IPS-NIHi7 (cell line): Measurements from ENCODE around the gene ADNP.
A peak's percentile ranks its signal among the peaks of the same experiment; 100 is the strongest.

Source experiments
- DNase-seq: peaks from one replicate; pipeline ENCODE4 v3.0.0; 2012; ENCODE audit warnings: mixed read lengths; ENCODE audit errors: extremely low spot score

ADNP gene

DNA sequence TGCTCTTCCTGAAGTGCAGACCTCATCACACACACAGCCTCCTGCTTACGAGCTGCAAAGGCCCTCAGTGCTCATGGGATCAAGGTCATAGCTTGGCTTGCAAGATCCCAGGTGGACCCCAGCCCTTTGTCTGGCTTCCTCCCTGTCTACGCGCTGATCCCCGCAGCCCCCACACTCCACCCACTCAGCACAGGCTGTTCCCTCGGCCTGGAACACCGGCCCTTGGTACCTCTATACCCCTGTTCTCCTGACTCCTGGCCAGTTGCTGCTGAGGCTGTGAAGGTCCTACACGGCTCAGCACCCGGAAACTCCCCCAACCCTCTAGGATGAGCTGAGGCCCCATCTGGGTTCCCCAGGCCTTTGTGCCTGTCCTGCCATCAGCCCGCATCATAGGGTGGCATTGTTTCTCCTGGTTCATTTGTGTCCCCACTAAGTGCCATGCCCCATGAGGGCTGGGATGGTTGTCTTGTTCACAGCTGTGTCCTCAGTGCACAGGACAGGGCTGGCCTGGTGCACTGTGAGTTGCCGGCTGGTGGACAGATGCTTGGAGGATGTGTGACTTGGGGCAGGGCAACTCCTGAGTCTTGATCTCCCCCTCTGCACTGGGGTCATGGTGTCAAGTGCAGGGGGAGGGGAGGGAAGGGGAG lies 57.0 kb downstream of the ADNP start:
- DNase-seq, result no peak

DNA sequence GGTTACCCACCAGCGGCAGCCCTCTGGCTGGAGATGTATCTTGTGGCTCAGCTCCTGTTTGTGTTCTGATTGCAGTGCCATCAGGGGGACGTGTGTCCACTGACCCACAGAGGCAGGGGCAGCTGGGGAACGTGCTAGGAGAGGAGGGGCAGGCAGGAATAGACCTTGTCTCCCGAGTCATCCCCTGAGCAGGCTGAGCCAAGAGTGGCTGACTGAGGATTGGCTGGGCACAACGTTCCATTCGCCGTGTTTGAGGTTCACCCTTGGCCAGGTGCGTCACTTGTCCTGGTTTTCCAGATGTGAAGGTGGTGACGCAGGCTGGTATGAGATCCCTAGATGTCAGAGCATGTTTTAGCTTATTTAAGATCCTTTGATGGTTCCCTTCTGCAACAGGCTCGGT lies 57.7 kb downstream of the ADNP start:
- no peak for DNase-seq

DNA sequence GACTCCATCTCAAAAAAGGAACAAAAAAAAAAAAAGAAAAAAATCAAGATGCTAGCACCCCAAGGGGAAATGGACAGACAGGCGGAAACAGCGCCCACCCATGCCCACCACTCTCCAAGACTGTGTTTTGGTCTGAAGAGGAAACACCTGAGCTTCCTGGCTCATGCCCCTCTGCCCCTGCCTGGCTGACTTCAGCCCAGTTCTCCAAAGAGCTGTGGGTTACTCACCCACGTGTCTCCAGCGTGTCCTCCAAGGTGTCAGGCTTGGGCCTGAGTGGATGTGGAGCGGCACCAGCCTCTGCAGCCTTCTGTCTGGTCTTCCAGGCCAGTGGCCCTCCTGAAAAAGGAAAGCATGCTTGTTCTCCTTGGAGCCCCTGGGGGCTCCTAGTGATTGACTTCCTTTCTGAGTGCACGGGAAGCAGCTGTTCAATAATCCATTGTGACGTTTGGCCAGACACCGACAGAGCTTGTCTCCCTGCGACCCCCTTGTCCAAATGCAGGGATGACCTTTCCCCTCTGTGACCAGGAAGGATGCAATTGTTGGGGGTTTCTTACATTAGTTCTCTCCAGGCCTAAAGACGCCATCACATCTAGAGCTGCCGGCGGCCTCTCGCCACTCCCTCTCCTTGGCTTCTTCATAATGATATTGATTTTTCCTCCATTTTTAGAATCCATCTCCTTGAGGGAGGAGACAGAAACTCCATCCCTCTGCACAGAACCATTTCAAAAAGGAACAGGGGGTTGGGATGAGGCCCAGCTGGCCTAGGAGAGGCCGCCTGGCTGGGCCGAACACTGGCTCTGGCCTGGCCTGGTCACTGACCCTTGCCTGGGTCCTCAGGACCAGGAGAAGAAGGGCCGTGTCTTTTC lies 58.4 kb downstream of the ADNP start:
- no peak for DNase-seq

- DNase-seq, result peak; percentile 98
Measured at GRCh38 chr20:50870561-50871161, 60.6 kb downstream of the ADNP start.

DNA sequence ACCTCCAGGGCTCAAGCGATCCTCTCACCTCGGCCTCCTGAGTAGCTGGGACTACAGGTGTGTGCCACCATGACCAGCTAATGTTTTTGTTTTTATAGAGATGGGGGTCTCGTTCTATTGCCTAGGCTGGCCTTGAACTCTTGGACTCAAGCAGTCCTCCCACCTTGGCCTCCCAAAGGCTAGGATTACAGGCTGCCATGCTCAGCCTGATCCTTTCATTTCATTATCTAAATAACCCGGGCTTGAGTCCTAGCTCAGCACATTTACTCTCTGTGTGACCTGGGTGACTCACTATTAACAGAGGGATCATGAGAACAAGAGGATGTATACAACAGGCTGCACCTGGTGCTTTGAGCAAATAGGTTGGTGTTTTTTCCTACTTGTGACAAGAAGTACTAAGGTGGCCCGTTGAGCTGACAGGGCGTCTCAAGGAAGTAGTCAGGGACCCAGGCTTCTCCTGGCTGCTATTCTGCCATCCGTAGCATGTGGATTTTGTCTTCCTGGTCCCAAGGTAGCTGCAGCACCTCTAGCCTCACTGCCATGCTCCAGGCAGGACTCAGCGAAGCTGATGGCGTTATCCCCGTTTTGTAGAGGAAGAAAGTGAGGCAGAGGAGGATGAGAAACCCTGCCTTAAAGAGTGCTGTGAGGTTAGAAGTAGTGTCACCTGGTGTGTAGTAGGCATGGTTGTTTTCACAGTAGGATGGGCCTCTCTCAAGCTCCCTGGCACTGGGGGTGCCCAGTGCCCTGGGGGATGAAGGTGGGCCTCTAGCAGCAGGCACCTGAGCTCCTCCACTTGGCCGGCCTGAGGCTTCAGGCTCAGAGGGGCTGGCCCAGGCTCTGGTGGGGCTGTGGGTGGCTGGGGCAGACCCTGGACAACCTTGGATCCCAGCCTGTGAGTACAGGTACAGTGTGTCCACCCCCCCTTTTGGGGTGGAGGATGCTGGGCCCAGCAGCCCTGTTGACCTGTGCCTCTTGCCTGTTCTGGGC lies 62.4 kb downstream of the ADNP start:
- no peak for DNase-seq

- no peak for DNase-seq
Measured at GRCh38 chr20:50867805-50868204, 63.4 kb downstream of the ADNP start.

DNA sequence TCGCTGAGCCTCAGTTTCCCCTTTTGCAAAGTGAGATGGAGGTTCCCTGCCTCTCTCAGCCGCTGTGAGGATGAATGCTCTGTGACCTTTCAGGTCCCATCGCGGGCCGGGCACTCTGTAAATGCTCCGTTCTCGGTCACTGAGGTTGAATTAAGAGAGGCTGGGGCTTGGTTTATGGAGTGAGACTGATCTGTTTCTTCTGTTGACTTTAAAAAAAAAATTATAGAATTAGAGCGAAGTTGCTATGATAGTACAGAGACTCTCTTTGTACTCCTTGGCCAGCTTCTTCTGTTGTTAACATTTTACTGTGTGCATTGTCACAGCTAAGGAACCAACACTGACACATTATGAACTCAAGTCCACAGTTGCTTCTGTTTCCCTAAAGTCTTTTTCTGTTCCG lies 64.4 kb downstream of the ADNP start:
- DNase-seq, result no peak

DNA sequence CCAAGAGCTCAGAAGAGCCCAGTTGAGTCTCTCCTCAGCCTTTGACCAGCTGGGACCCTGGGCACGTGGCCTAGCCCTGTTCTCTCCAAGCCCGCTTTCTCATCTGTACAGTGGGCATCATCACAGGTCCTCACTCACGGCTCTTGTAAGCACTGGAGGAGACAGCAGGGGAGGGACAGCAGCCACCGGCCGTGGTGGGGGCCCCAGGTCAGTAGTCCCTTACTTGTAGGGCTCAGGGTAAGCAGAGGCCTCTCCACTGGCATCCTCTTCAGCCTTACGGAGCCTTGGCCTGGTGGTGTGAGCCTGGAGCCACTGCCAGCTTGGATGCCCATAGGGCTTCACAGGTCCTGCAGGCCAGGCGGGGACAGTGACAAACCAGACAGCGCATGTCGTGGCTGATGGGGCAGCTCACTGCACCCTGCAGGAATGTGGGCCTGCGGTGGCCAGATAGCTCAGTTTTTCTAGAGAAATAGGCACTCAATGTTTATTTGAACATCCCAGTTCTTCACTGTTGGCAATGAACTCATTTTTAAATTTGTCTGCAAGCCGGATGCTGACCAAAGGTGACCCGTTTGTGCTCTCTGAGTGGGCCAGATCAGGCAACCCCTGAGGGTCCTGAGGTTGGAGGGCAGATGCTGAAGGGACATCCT lies 65.1 kb downstream of the ADNP start:
- no peak for DNase-seq

GRCh38 chr20:50865591-50865990 lies 65.6 kb downstream of the ADNP start:
- DNase-seq, result no peak

DNA sequence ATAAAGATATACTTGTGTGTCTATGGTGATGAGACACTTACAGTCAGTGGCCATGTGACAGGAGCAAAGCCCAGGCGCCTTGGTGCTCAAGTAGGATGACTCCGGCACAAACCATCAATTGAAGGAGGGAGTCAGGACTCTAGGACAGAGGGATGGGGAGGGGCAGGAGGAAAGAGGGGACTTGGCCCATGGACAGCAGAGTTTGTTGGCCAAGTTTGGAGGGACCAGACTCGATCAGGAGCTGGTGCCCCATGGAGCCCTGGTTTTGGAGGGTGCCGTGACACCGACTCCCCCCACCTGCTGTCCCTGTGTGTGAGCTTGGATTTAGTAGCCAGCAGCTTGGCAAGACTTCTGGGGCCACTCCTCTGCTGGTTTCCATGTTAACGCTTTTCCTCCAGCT lies 66.1 kb downstream of the ADNP start:
- no peak for DNase-seq

DNA sequence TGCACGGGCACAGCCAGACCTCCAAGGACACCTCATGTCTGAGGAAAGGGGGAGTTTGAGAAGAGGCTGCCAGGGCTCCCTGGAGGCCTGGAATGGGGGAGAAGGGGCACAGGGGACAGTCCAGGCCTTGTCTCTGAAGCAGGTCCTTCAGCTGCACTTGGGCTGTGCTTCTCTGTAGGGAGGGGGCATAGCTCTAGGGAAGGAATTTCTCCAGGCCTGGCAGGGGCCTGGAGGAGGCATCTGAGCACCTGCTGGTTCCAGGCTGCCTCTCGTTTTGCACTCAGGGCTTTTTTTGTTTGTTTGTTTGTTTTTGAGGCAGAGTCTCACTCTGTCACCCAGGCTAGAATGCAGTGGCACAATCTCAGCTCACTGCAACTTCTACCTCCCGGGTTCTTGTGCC lies 68.7 kb downstream of the ADNP start:
- DNase-seq, result no peak

DNA sequence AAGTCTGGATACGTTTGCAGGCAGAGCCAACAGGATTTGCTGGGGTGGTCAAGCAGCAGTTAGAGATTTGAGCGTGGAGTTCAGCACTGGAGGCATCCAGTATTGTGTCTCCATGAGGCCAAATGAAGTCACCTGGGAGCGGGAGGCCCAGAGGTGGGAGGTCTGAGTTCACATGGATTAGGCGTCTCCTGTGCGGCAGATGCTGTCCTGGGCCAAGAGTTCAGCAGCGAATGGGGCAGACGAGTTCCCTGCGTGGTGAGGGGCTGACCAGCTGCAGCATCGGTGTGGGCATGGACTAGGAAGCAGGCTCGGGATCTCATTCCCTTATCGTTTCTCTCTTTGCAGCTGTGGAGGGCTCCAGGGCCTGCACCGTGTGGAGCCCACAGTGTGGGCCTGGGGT lies 70.2 kb downstream of the ADNP start:
- no peak for DNase-seq

GRCh38 chr20:50859161-50859560 lies 72.1 kb downstream of the ADNP start:
- no peak for DNase-seq

GRCh38 chr20:50858525-50858924 lies 72.7 kb downstream of the ADNP start:
- DNase-seq, result no peak

- DNase-seq, result no peak
Measured at GRCh38 chr20:50857348-50857747, 73.9 kb downstream of the ADNP start.

DNA sequence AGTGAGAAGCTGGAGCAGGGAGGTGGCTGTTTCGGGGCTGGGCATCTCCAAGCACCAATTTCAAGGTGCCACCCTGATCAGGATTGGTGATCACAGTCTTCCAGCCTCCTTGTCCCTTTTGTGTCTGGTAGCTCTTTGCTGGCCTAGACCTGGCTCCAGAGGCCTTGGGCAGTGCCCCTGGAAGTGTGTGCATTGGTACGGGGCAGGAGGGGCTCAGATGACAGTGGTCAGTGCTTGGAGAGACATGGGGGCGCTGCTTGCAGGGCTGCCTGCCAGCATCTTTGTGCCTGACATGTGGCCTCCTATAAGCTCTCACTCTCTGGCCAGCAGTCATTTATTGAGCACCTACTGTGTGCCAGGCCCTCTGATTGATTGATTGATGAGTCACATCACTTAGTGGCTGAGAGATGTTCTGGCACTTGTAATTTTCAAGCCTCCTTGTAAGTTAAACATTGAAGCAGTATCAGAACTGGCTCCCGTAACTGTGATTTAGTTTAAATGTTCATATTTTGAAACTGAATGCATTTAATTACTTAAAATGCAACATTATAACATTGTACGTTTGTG lies 74.7 kb downstream of the ADNP start:
- no peak for DNase-seq

DNA sequence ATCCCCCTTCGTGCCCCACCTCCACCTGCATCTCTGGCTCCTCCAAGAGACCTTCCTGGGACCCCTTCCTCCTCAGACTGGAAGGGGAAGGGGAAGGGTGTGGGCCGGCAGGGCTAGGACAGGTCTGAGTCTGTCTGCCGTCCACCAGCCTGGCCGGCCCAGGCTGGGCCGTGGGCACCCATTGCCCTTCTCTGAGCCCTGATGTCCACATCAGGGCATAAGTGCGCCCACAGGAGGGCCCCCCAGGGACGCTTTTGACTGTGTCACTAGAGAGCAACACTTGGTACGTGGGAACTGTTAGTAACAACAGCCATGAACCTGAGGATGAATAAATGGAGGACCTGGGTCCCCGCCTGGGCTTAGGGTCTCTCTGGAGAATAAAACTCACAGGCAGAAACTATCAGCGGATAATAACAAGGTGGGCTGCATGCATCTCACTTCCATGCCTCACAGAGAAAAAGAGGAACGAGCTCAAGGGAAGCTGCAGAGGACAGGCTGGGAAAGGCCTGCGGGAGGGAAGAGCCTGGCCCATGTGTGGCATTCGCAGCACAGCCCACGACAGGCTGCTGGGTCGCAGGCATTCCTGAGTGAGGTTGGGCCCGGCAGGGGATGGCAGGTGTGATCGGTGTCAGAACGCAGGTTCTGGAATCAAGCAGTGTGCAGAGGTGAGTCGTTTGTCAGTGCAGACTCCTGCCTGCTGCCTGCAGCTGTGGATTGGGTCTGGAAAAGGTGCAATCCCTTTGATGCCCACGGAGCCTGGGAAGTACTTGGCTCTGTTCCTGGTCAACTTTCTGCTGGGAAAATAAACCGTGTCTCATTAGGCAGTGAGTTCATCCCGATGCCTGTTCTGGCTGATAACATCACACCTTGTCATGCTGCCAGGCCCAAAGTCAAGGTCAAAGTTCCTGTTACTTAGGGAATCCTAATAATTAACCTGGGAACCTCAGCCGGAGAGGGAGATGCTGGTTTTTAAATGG lies 75.5 kb downstream of the ADNP start:
- peak; percentile 48 for DNase-seq

DNA sequence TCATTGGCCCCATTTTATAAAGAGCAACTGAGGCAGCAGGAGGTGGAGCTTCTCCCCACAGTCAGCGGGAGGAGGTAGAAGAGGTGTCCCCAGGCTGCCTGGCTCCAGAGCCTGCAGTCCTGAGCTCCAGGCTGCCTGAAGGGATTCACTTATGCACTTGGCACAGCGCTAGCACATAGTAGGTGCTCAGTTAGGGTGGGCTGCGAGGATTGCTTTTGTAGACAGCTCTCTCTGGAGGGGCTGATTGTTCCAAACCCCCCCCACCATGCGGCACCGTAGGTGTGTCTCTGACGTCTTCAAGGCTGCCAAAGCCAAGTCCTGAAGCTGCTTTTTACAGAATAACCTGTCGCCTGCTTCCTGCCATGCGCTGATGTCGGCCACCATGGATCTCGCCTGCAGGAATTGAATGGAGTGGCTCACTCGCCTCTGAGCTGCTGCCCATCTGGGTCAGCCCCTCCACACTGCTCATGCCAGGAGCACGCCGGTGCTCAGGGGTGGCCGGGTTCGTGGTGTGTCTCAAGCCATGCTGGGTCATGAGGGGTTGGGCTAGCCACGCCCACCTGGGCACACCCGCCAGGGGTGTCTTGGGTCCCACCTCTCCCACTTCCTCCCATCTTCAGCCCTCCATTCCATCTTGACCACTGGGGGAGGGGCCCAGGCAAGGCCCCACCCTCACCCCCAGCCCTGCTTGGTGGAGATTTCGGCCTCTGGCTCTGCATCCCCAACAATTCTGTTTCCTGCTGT lies 76.6 kb downstream of the ADNP start:
- DNase-seq, result no peak

GRCh38 chr20:50852085-50852484 lies 79.2 kb downstream of the ADNP start:
- DNase-seq, result no peak
